ENCODE measurements around the gene CTSS. TPM values are rescaled to one million over a fixed set of nuclear protein-coding genes. Genes with fewer than 3 reads are reported as not detected.

CTSS gene
- total and polyA plus RNA-seq, 7 donors = 16.3 to 267 (median 63.3) TPM

DNA sequence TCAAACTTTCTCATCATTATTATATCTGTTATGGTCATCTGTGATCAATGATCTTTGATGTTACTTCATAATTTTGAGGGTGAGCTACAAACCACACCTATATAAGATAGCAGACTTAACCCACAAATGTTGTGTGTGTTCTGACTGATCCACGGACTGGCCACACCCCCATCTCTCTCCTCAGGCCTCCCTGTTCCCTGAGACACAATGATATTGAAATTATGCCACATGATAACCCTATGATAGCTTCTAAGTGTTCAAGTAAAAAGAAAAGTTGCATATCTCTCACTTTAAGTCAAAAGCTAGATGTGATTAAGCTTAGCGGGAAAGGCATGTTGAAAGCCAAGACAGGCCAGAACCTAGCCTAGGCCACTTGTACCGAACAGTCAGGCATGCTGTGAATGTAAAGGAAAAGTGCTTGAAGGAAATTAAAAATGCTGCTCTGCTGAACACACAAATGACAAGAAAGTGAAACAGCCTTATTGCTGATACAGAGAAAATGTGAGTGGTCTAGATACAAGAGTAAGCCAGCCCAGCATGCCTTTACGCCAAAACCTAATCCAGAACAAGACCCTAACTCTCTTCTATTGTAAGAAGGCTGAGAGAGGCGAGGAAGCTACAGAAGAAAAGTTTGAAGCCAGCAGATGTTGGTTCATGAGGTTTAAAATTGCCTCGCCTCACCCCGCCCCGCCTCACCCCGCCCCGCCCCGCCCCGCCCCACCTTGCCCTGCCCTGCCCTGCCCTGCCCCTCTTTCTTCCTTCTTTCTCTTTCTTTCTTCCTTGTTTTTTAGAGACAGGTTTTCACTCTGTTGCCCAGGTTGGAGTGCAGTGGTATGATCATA is 16.5 kb downstream of the CTSS start:
- TF ChIP-seq CTCF (IDR thresholded peaks at IDR 0.05) = no peak
- TF ChIP-seq POLR2AphosphoS5 (IDR thresholded peaks at IDR 0.05) = no peak
- WGBS, 2 donors = 34 to 78% methylated on average over 12 of the region's 12 CpGs

GRCh38 chr1:150730130-150730721 is 35.4 kb downstream of the CTSS start:
- Histone ChIP-seq H3K4me1 (no peaks in the 10 kb centered on the region), H3K27ac (no peak overlapping the region), H3K36me3 (no peaks in the 10 kb centered on the region), H3K4me3 (no peak overlapping the region), H3K27me3 (no peaks in the 10 kb centered on the region), H3K9me3 (no peaks in the 10 kb centered on the region)
- WGBS, 2 donors = 27 to 76% methylated on average over 3 of the region's 3 CpGs
- intact Hi-C loops (cut with DNase I) = no loop called here
- TF ChIP-seq POLR2A (IDR thresholded peaks at IDR 0.05) (no peak), POLR2AphosphoS5 (IDR thresholded peaks at IDR 0.05) (no peak), CTCF (IDR thresholded peaks at IDR 0.05) (no peak), EP300 (IDR thresholded peaks at IDR 0.05) (no peak)
- no peak for DNase-seq

More for the DNA sequence above, 16.5 kb downstream of the CTSS start:
- Histone ChIP-seq H3K4me1 (no peaks in the 10 kb centered on the region), H3K9me3 (no peaks in the 10 kb centered on the region), H3K27me3 (no peaks in the 10 kb centered on the region), H3K27ac (no peak overlapping the region), H3K36me3 (no peaks in the 10 kb centered on the region), H3K4me3 (no peak overlapping the region)
- no peak for DNase-seq
- intact Hi-C loops (cut with DNase I) = no loop called here

GRCh38 chr1:150724336-150724735 is 41.2 kb downstream of the CTSS start:
- DNase-seq = no peak
- no peak overlapping the region for H3K4me3 ChIP-seq
- TF ChIP-seq EP300 (IDR thresholded peaks at IDR 0.05) = no peak
- TF ChIP-seq POLR2AphosphoS5 (IDR thresholded peaks at IDR 0.05) = no peak
- TF ChIP-seq POLR2A (IDR thresholded peaks at IDR 0.05) = no peak
- no peak for TF ChIP-seq CTCF (IDR thresholded peaks at IDR 0.05)
- no peaks in the 10 kb centered on the region for H3K27me3 ChIP-seq
- intact Hi-C loops (cut with DNase I) = no loop called here
- no peak overlapping the region for H3K27ac ChIP-seq
- H3K4me1 ChIP-seq = no peaks in the 10 kb centered on the region
- 54 to 85% methylated on average over 2 of the region's 2 CpGs for WGBS, 2 donors
- no peaks in the 10 kb centered on the region for H3K36me3 ChIP-seq
- no peaks in the 10 kb centered on the region for H3K9me3 ChIP-seq

DNA sequence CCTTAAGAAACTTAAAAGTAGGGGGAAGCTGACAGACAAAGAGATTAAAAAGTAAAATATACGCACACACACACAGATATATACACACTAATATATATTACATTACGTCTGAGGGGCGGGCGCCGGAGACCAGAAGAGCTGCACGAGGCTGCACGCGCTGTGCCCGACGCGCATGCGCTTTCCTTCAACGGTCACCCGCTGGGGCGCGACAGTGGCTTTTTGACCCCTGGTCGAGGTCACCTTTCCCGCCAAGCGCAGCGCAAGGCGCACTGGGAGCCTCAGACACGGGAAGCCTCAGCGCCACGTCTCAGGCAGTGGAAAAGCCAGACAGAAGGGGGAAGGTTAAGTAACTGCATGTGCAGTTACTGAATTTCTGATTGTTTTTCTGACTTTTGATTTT is 44.9 kb downstream of the CTSS start, which contains the start of gene HORMAD1:
TSS of gene HORMAD1 (minus strand) at position 193 of the 400 bp plus-strand sequence. CDS start 1,390 bp downstream, outside the sequence.
- DNase-seq = no peak

More for the DNA sequence above, 44.9 kb downstream of the CTSS start, which contains the start of gene HORMAD1:
- intact Hi-C loops (cut with DNase I) = no loop called here
- 97% methylated on average over 24 of the region's 24 CpGs for WGBS, 2 donors
- Histone ChIP-seq H3K4me3 (no peak within 1 kb of the TSS), H3K27ac (no peak within 1 kb of the TSS), H3K27me3 (no peaks in the 10 kb centered on the region), H3K36me3 (no peaks in the 10 kb centered on the region), H3K4me1 (no peaks in the 10 kb centered on the region), H3K9me3 (no peaks in the 10 kb centered on the region)
- TF ChIP-seq POLR2AphosphoS5 (IDR thresholded peaks at IDR 0.05) (no peak), EP300 (IDR thresholded peaks at IDR 0.05) (no peak), CTCF (IDR thresholded peaks at IDR 0.05) (no peak), POLR2A (IDR thresholded peaks at IDR 0.05) (no peak)
